ENCODE results near the gene TMEM130.
A peak's percentile ranks its signal among the peaks of the same experiment; 100 is the strongest.

Gene TMEM130

GRCh38 chr7:98807068-98808048 is 62.5 kb downstream of the TMEM130 start:
- TF ChIP-seq TAF1 (IDR thresholded peaks at IDR 0.05; ENCODE audit: low read depth, low read length) (no peak), PAX5 (IDR thresholded peaks at IDR 0.05; ENCODE audit: insufficient read depth, low read length, severe bottlenecking) (no peak), POU2F2 (IDR thresholded peaks at IDR 0.05; ENCODE audit: low read depth, low read length) (no peak), SPI1 (IDR thresholded peaks at IDR 0.05; ENCODE audit: low read depth, low read length) (no peak), POLR2A (IDR thresholded peaks at IDR 0.05; ENCODE audit: low read depth, low read length) (no peak), POLR2AphosphoS5 (IDR thresholded peaks at IDR 0.05; ENCODE audit: low read depth, low read length) (no peak)
- FAIRE-seq (no peak), DNase-seq (ENCODE audit: insufficient read length, low spot score) (no peak)

- DNase-seq (ENCODE audit: insufficient read length, low spot score) (no peak), FAIRE-seq (no peak)
- TF ChIP-seq POU2F2 (IDR thresholded peaks at IDR 0.05; ENCODE audit: low read depth, low read length) (no peak), POLR2A (IDR thresholded peaks at IDR 0.05; ENCODE audit: low read depth, low read length) (no peak), TAF1 (IDR thresholded peaks at IDR 0.05; ENCODE audit: low read depth, low read length) (no peak), POLR2AphosphoS5 (IDR thresholded peaks at IDR 0.05; ENCODE audit: low read depth, low read length) (no peak), PAX5 (IDR thresholded peaks at IDR 0.05; ENCODE audit: insufficient read depth, low read length, severe bottlenecking) (no peak), SPI1 (IDR thresholded peaks at IDR 0.05; ENCODE audit: low read depth, low read length) (no peak)
Measured at GRCh38 chr7:98805956-98806838, 63.6 kb downstream of the TMEM130 start.

GRCh38 chr7:98802781-98803110 is 67.1 kb downstream of the TMEM130 start:
- TF ChIP-seq POU2F2 (IDR thresholded peaks at IDR 0.05; ENCODE audit: low read depth, low read length) (peak; percentile 93), SPI1 (IDR thresholded peaks at IDR 0.05; ENCODE audit: low read depth, low read length) (no peak)
- DNase-seq (ENCODE audit: insufficient read length, low spot score) = peak; percentile 39
- FAIRE-seq = no peak

- TF ChIP-seq TAF1 (IDR thresholded peaks at IDR 0.05; ENCODE audit: low read depth, low read length) (no peak), SPI1 (IDR thresholded peaks at IDR 0.05; ENCODE audit: low read depth, low read length) (peak; percentile 95), POLR2A (IDR thresholded peaks at IDR 0.05; ENCODE audit: low read depth, low read length) (no peak), PAX5 (IDR thresholded peaks at IDR 0.05; ENCODE audit: insufficient read depth, low read length, severe bottlenecking) (no peak), POLR2AphosphoS5 (IDR thresholded peaks at IDR 0.05; ENCODE audit: low read depth, low read length) (no peak), POU2F2 (IDR thresholded peaks at IDR 0.05; ENCODE audit: low read depth, low read length) (peak; percentile 72; the same call in 1 of the 2 replicates)
- DNase-seq (ENCODE audit: insufficient read length, low spot score) = peak; percentile 74
- peak; percentile 93 for FAIRE-seq
Measured at GRCh38 chr7:98802088-98802780, 67.6 kb downstream of the TMEM130 start.

- FAIRE-seq = no peak
- no peak for DNase-seq (ENCODE audit: insufficient read length, low spot score)
- no peak for TF ChIP-seq POLR2A (IDR thresholded peaks at IDR 0.05; ENCODE audit: low read depth, low read length)
Measured at GRCh38 chr7:98800996-98801395, 68.8 kb downstream of the TMEM130 start.

- DNase-seq (ENCODE audit: insufficient read length, low spot score) = no peak
- no peak for TF ChIP-seq POU2F2 (IDR thresholded peaks at IDR 0.05; ENCODE audit: low read depth, low read length)
- TF ChIP-seq PAX5 (IDR thresholded peaks at IDR 0.05; ENCODE audit: insufficient read depth, low read length, severe bottlenecking) = no peak
- TF ChIP-seq POLR2AphosphoS5 (IDR thresholded peaks at IDR 0.05; ENCODE audit: low read depth, low read length) = no peak
- no peak for TF ChIP-seq SPI1 (IDR thresholded peaks at IDR 0.05; ENCODE audit: low read depth, low read length)
- TF ChIP-seq TAF1 (IDR thresholded peaks at IDR 0.05; ENCODE audit: low read depth, low read length) = no peak
- TF ChIP-seq POLR2A (IDR thresholded peaks at IDR 0.05; ENCODE audit: low read depth, low read length) = no peak
- FAIRE-seq = no peak
Measured at GRCh38 chr7:98797150-98797549, 72.7 kb downstream of the TMEM130 start.

Measured in GM12891 (cell line).